Uterus (tissue), 4 donors: Measurements from ENCODE around the gene SAP30L. TPM values are rescaled to one million over a fixed set of nuclear protein-coding genes. Genes with fewer than 3 reads are reported as not detected.

Experiments
- DNase-seq, 2 donors: peaks; one replicate each; pipeline ENCODE4 v3.0.0-alpha.2; 2019 to 2020
- H3K27ac ChIP-seq, 2 donors: fragments of 200-600 bp; sonication (generic); 1 replicate in 1 of 2; 2 replicates in 1 of 2; pipeline ENCODE4 v1.5.1; 2016 to 2018
- H3K27me3 ChIP-seq, 2 donors: fragments of 200-600 bp; sonication (generic); one replicate each; pipeline ENCODE4 v1.5.1; 2018 to 2019; ENCODE audit warnings: control low read depth in 1 of 2
- H3K36me3 ChIP-seq, 2 donors: fragments of 200-600 bp; sonication (generic); one replicate each; pipeline ENCODE4 v1.5.1; 2019; ENCODE audit warnings: control low read depth in 1 of 2
- H3K4me1 ChIP-seq, 2 donors: fragments of 200-600 bp; sonication (generic); one replicate each; pipeline ENCODE4 v1.5.1; 2018 to 2019; ENCODE audit warnings: control low read depth in 1 of 2
- H3K4me3 ChIP-seq, 2 donors: fragments of 200-600 bp; sonication (generic); 1 replicate in 1 of 2; 2 replicates in 1 of 2; pipeline ENCODE4 v1.5.1; 2018 to 2019; ENCODE audit warnings: mild to moderate bottlenecking in 1 of 2
- H3K9me3 ChIP-seq, 2 donors: fragments of 200-600 bp; sonication (generic); one replicate each; pipeline ENCODE4 v1.5.1; 2019; ENCODE audit warnings: control low read depth in 1 of 2
- POLR2A ChIP-seq, 2 donors: fragments of 450-650 bp; IDR thresholded peaks; one replicate each; pipeline ENCODE4 v1.6.1; 2016; ENCODE audit warnings: antibody characterized with exemption in 2 of 2, mild to moderate bottlenecking in 1 of 2, moderate library complexity in 1 of 2
- intact Hi-C: fragments of 100-400 bp; cut with DNase I; formaldehyde crosslinking; loops from one replicate; pipeline ENCODE4 v1.15.1; 2023; ENCODE audit warnings: low total_unique reads
- total RNA-seq, 4 donors: library from RNA; depleted of rRNA in 3 of 4; stranded (reverse); fragments of >200 nt in 3 of 4; gene quantifications; one replicate each; pipeline versions ENCODE4 v1.1.0 to v1.2.4, GENCODE V29; 2014 to 2023
- TF ChIP-seq, protein P1 (sequence below), 4 experiments: fragments of 200-600 bp in 2 of 4; fragments of 450-650 bp in 2 of 4; sonication (generic) in 2 of 4; IDR thresholded peaks; one replicate each; pipeline ENCODE4 v1.5.1; 2016 to 2019; ENCODE audit warnings: antibody characterized with exemption in 4 of 4, mild to moderate bottlenecking in 2 of 4, moderate library complexity in 1 of 4
- donor health status: DM: yes; HTN: yes; CAD: no.

Gene SAP30L
- total RNA-seq, 4 donors from 2014 or later, result 9.5 to 61.7 (median 31.2) TPM

DNA sequence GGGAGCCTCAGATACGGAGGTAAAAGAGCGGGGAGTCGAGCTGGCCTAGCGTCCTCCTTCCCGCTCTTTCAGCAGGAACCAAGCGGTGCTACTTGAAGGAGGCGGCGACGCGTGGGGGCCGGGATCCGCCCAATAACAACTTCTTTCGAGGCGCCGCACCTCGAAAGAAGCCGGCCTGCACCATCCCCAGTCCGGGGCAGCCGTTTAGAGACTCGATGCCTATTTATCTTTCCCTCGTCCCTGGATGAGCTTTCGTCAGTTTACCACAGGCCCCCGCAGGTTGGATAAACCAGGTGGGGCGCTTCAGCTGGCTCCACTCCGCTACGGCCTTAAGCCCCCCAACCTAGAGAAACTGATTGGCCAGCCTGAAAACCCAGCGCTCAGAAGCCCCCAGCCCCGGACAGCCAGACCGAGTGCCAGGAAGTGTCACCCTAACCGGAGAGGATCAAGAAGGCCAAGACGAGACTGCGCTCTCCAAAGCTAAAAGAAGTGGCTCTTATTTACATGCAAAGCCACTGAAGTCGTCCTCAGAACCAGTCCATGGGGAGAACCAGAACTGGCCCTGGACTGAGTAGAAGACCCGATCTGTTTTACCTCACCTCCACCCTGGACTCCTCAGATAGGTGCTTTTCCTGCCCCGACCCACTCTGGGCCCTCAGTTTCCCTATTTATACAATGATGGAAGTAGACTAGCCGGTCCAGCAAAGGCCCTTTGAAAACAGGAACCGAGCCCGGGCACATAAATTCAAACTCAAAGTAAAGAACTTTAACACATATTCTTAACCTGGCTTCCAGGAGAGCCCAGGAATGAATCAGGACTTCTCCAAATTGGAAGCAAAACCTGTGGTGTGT is 30.8 kb downstream of the SAP30L start:
- peaks cover 0 to 22% of the 10 kb centered on the region in 2 donors for H3K4me1 ChIP-seq
- no peaks in the 10 kb centered on the region for H3K36me3 ChIP-seq
- no peak overlapping the region for H3K27ac ChIP-seq
- peaks cover 41 to 96% of the 10 kb centered on the region in 2 donors for H3K27me3 ChIP-seq
- no peak for DNase-seq
- no peak overlapping the region for H3K4me3 ChIP-seq
- intact Hi-C loops, result no loop called here
- H3K9me3 ChIP-seq, result no peaks in the 10 kb centered on the region
- TF ChIP-seq, protein P1, sequence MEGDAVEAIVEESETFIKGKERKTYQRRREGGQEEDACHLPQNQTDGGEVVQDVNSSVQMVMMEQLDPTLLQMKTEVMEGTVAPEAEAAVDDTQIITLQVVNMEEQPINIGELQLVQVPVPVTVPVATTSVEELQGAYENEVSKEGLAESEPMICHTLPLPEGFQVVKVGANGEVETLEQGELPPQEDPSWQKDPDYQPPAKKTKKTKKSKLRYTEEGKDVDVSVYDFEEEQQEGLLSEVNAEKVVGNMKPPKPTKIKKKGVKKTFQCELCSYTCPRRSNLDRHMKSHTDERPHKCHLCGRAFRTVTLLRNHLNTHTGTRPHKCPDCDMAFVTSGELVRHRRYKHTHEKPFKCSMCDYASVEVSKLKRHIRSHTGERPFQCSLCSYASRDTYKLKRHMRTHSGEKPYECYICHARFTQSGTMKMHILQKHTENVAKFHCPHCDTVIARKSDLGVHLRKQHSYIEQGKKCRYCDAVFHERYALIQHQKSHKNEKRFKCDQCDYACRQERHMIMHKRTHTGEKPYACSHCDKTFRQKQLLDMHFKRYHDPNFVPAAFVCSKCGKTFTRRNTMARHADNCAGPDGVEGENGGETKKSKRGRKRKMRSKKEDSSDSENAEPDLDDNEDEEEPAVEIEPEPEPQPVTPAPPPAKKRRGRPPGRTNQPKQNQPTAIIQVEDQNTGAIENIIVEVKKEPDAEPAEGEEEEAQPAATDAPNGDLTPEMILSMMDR (IDR thresholded peaks at IDR 0.05), result no peak
- TF ChIP-seq POLR2A (IDR thresholded peaks at IDR 0.05), result no peak

DNA sequence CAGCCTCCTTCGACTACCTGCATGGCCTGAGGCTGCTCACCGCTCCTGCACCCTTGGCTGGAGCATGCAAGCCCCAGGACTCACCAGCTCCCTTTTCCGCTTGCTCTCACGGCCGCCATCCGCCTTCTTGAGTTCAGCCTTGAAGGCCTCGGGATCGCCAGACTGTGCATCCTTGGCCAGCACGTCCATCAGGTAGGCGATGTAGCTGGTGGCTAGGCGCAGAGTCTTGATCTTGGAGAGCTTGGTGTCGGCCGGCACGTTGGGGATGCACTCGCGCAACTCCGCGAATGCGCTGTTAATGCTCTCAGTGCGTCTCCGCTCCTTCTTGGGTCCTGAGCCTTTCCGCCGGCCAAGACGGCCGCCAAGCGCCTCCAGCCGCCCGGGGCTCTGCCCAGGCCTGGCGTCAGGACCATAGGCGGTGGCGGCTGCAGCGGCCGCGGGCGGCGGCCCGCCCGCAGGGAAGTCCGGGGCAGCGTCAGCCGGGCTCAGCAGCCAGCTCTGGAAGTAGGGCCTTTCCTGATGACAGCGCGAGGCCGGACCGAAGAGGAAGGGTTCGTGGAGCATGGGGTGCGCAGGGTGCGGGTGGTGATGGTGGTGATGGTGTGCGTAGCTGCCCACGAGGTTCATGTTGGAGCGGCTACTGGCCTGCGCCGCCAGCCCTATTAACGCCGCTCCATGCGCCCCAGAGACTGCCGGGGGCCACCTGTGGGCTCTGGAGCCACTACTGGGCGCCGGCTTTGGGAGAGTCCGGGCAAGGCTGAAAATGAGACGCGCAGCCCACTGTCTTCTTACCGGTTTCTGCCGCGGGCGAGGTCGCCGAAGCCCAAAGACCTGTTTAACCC is 31.8 kb downstream of the SAP30L start:
- no peaks in the 10 kb centered on the region for H3K36me3 ChIP-seq
- intact Hi-C loops, result no loop called here
- no peak for TF ChIP-seq POLR2A (IDR thresholded peaks at IDR 0.05)
- TF ChIP-seq, protein P1 (IDR thresholded peaks at IDR 0.05), result no peak
- DNase-seq, result no peak
- H3K27ac ChIP-seq, result no peak overlapping the region
- H3K4me3 ChIP-seq, result peak overlapping the region in 1 of 2 donors; percentile 23
- H3K27me3 ChIP-seq, result peaks cover 46 to 96% of the 10 kb centered on the region in 2 donors
- H3K4me1 ChIP-seq, result peaks cover 0 to 22% of the 10 kb centered on the region in 2 donors
- H3K9me3 ChIP-seq, result no peaks in the 10 kb centered on the region

DNA sequence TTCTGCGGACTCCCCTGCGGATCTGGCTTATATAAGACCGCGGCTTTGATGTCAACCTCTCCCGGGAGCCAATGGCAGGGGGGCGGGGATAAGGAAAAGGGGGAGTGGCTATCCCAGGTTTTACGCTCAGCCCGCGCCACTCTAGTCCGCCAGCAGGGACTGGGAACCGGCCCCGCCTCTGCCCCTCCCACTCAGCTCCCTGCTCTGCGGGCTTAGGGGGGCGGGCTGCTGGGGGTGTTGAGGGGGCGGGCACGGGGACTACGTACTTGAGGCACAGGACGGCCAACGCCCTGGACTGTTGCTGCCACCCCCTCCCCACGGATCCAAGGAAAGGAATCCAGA is 32.4 kb downstream of the SAP30L start, which contains the start of gene HAND1:
HAND1 (minus strand) TSS at position 4 of the 342 bp plus-strand sequence. CDS start 219 bp downstream, outside the sequence.
- H3K27me3 ChIP-seq, result peaks cover 48 to 96% of the 10 kb centered on the region in 2 donors
- no peaks in the 10 kb centered on the region for H3K9me3 ChIP-seq
- H3K36me3 ChIP-seq, result no peaks in the 10 kb centered on the region
- DNase-seq, result peak; percentile 27 to 31
- H3K27ac ChIP-seq, result no peak within 1 kb of the TSS
- H3K4me3 ChIP-seq, result peak within 1 kb of the TSS in 1 of 2 donors; percentile 23
- intact Hi-C loops, result no loop called here
- no peak for TF ChIP-seq POLR2A (IDR thresholded peaks at IDR 0.05)
- TF ChIP-seq, protein P1 (IDR thresholded peaks at IDR 0.05), result no peak
- H3K4me1 ChIP-seq, result peaks cover 0 to 22% of the 10 kb centered on the region in 2 donors

DNA sequence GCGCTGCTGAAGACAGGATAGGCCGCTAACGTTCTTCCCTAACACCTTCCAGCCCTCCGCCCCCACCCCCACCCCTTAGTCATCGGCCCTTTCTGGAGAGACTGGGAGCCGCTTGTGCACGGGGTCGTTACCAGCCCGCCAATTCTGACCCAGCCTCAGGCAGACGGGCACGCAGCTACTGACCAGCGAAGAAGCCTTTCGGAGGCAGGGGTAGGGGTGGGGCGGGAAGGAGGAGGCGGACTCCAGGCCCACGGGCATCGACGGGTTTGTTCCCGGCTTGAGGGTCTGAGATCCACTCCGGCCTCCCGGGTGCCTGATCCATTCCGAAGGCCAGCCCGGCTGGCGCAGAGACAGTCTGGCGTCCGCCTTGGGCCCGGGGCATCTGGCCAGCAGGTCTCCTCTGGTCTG is 33.0 kb downstream of the SAP30L start:
- no peaks in the 10 kb centered on the region for H3K36me3 ChIP-seq
- H3K9me3 ChIP-seq, result no peaks in the 10 kb centered on the region
- peaks cover 0 to 22% of the 10 kb centered on the region in 2 donors for H3K4me1 ChIP-seq
- intact Hi-C loops, result no loop called here
- H3K4me3 ChIP-seq, result no peak overlapping the region
- DNase-seq, result no peak
- peaks cover 47 to 96% of the 10 kb centered on the region in 2 donors for H3K27me3 ChIP-seq
- no peak overlapping the region for H3K27ac ChIP-seq
- no peak for TF ChIP-seq POLR2A (IDR thresholded peaks at IDR 0.05)
- TF ChIP-seq, protein P1 (IDR thresholded peaks at IDR 0.05), result no peak
